IPS-11a (cell line): ENCODE data around the gene CCK.

ENCODE experiments used
- H3K4me3 ChIP-seq: one replicate; pipeline ENCODE4 v1.5.1; 2013; ENCODE audit warnings: low read depth, low read length, control low read depth

Gene CCK

GRCh38 chr3:42226470-42227425 lies 39.2 kb downstream of the CCK start:
- no peak overlapping the region for H3K4me3 ChIP-seq

GRCh38 chr3:42225486-42226363 lies 40.3 kb downstream of the CCK start:
- no peak overlapping the region for H3K4me3 ChIP-seq

GRCh38 chr3:42224658-42225421 lies 41.1 kb downstream of the CCK start:
- no peak overlapping the region for H3K4me3 ChIP-seq

DNA sequence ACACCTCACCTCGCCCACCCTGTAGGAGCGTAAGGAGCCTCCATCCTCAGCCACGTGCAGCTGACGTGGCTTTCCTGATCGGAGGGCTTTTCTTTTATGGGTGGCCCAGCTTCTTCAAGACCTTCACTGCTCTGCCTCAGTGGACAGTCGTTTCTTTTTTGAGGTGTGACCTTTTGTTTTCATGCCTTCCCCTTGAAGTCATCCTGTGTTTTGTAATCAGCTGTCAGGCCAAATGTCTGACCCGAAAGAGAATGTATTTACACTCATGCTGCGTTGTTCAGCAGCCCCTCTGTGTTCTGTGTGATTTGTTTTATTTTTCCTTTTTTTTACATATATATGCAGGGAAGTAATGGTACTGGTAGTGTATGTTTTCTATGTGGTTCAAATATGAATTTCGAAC lies 41.8 kb downstream of the CCK start:
- H3K4me3 ChIP-seq = no peak overlapping the region

DNA sequence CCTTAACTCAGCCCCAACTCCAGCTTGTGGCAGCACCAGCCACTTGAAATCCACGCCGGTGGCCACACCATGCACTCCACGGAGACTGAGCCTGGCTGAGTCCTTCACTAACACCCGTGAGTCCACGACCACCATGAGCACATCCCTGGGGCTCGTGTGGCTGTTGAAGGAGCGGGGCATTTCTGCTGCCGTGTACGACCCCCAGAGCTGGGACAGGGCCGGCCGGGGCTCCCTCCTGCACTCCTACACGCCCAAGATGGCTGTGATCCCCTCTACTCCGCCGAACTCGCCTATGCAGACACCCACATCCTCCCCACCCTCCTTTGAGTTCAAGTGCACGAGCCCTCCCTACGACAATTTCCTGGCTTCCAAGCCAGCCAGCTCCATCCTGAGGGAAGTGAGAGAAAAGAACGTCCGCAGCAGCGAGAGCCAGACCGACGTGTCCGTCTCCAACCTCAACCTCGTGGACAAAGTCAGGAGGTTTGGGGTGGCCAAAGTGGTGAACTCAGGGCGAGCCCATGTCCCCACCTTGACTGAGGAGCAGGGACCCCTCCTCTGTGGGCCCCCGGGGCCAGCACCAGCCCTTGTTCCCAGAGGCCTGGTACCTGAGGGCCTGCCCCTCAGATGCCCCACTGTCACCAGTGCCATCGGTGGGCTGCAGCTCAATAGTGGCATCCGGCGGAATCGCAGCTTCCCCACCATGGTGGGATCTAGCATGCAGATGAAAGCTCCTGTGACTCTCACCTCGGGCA lies 42.9 kb downstream of the CCK start:
- H3K4me3 ChIP-seq = no peak overlapping the region

GRCh38 chr3:42220436-42221121 lies 45.4 kb downstream of the CCK start:
- H3K4me3 ChIP-seq = no peak overlapping the region

DNA sequence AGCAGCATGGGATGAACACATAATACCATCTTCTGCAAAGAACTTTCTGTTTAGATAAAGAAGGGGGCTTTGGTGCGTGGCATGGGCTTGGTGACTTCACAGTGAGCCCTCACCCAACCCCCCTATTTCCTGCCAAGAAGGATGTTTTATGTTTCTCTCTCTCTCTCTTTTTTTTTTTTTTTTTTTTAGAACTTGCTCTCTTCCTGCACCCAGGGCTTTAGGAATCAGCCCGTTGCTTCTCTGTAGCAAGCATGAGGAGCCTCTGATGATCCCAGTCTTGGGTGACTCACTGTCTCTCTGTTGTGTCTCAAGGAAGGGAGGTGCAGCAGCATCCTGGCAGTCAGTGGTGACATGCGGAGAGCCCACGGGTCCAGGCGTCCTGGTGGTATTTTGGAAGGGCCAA lies 49.1 kb downstream of the CCK start:
- no peak overlapping the region for H3K4me3 ChIP-seq

DNA sequence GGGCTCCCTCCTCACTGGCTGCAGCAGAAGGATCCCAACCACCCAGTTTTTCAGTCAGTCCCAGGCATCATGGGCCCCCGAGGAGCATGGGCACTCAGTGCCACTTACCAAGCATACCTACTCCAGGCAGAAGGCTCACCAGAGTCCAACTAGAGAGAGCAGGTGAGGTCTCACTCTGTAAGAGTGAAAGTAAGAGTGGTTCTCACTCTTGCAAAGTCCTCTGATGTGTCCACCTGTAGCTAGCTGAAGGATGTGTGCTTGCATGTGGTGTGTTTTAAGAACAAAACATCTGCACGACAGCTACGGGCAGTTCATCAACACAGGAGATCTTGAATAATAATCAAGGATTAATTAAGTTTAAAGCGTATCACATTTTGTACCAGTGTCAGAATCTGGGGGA lies 49.7 kb downstream of the CCK start:
- no peak overlapping the region for H3K4me3 ChIP-seq

GRCh38 chr3:42214565-42215283 lies 51.3 kb downstream of the CCK start:
- no peak overlapping the region for H3K4me3 ChIP-seq

DNA sequence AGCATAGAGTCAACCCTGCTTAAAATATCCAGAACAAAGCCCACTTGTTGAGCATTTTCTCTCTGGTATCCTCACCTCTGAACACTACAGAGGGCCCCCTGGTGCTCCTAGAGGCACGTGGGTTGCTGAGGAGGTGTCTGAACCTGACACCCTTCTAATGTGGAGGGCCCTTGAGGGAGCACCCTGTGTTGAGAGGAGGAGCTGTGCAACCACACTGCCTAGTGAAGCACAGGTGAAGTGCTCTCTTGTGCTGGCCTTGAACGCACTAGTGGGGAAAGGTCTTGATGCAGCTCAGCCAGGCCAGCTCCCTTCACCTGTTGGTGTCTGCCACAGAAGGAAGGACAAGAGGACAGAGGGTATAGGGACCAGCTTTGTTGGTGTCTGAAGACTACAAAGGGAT lies 51.9 kb downstream of the CCK start:
- H3K4me3 ChIP-seq = no peak overlapping the region

GRCh38 chr3:42213417-42213816 lies 52.6 kb downstream of the CCK start:
- no peak overlapping the region for H3K4me3 ChIP-seq

DNA sequence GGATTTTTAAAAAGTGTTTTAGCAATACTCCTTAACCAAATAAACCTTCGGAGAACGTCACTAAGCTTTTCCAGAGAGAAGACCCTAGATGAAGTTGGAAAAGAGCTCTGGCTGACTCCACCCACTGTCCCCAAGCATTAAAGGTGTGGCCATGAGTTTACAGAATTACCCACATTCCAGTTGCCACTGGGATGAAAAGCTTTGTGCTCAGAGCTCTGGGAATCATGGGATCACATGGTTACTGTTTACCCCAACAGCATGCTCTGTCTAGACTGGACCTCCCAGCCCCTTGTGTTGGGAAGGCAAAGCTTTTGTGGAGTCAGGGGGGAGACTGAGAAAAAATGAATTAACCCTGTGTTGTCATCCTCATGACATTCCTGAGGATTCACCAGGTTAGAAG lies 55.3 kb downstream of the CCK start:
- H3K4me3 ChIP-seq = no peak overlapping the region

DNA sequence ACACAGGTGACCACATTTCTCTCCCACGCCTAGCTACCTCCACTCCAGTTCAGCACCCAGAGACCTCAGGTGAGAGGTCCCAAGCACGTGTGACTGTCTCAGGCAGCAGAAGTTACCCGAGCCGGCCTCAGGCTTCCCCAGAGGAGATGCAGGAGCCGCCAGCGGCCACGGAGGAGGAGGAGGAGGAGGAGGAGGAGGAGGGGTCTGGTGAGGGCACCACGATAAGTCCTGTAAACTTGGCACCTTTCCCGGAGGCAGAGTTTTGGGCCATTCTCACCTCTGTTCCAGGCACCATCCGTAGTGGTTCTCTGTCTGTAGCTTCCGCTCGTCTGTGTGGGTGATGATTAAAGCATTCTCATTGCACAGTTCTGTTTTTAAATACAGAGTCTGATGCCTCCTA lies 56.1 kb downstream of the CCK start:
- no peak overlapping the region for H3K4me3 ChIP-seq
